WI38 (cell line): ENCODE measurements around the gene VMA21.

ENCODE experiments used
- H3K4me3 ChIP-seq: 2 replicates; pipeline ENCODE4 v1.5.1; 2011; ENCODE audit warnings: low read depth, mild to moderate bottlenecking, control low read depth, low read length
- TF ChIP-seq, protein P1 (sequence below): IDR thresholded peaks from 2 replicates; pipeline ENCODE4 v1.5.1; 2012; ENCODE audit warnings: low read depth, mild to moderate bottlenecking, control low read depth, low read length

Gene VMA21

GRCh38 chrX:151384807-151385206 is 12.2 kb upstream of the VMA21 start:
- no peak overlapping the region for H3K4me3 ChIP-seq
- TF ChIP-seq, protein P1, sequence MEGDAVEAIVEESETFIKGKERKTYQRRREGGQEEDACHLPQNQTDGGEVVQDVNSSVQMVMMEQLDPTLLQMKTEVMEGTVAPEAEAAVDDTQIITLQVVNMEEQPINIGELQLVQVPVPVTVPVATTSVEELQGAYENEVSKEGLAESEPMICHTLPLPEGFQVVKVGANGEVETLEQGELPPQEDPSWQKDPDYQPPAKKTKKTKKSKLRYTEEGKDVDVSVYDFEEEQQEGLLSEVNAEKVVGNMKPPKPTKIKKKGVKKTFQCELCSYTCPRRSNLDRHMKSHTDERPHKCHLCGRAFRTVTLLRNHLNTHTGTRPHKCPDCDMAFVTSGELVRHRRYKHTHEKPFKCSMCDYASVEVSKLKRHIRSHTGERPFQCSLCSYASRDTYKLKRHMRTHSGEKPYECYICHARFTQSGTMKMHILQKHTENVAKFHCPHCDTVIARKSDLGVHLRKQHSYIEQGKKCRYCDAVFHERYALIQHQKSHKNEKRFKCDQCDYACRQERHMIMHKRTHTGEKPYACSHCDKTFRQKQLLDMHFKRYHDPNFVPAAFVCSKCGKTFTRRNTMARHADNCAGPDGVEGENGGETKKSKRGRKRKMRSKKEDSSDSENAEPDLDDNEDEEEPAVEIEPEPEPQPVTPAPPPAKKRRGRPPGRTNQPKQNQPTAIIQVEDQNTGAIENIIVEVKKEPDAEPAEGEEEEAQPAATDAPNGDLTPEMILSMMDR = no peak

DNA sequence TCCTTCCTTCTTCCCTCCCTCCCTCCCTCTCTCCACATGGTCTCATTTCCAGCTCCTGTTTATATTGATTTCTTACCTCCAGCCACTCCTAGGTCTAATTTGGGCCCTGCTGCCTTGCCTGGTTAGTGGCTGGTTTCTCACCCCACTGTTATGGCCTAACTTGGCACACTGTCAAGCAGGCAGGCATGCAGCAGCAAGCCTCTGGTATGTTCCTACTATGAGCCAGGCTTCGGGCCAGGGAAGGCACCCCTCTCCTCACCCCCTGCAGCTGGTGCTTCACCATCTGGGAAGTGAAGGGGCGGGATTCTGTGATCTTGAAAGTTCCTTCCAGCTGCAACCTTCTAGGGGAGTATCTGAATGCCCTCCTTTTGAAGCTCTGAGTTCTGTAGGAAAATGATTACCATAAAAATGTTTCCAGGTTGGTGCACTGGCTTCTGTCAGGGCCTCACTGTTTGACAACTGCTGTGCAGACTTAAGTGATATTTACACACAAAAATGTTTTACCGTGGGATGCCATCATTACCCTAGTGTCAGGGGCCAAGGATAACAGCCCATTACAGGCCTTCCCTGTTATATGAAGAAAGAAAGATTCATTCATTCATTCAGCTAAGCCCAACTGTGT is 10.1 kb upstream of the VMA21 start:
- H3K4me3 ChIP-seq = no peak overlapping the region
- TF ChIP-seq, protein P1 = no peak

DNA sequence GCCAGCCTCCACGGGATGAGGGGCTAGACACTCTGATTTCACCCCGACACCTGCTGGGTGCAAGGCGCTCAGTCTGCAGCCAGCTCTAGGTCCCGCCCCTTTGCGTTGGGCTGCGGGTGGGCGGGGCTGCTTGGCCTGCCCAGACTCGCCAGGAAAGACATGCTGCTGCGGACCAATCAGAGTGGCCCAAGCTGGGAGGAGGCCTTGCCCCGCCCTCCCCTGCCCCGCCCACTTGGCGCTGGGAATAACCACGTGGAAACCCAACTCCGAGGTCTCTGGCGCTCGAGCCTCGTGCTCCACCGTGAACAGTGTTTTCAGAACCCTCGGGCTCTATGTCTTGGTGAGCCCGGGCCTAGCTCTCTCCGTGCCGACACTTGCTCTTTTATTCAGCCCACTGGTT is 5.3 kb upstream of the VMA21 start:
- no peak overlapping the region for H3K4me3 ChIP-seq
- TF ChIP-seq, protein P1 = no peak

DNA sequence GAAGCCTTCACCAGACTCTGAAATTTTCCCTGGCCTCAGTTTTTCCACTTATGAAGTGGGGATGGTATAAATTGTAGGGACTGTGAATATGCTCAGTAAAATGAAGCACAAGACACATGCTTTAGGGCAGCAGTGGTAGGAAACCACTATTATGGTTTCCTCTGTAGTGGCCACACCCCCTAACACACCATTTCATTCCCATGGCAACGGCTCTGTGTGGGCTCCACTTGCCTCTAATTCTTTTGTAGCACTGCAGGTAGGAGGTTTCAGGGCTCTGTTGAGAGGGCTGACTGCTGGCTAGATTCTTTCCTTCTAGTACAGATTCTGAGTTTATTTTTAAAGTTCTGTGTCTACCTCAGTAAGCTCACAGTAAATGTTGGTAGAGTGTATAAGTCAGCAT is 3.5 kb upstream of the VMA21 start:
- H3K4me3 ChIP-seq = no peak overlapping the region
- TF ChIP-seq, protein P1 = no peak

- peak overlapping the region; percentile 56 for H3K4me3 ChIP-seq
- TF ChIP-seq, protein P1 = no peak
Observed at GRCh38 chrX:151396042-151396824, 773 bp upstream of the VMA21 start.

DNA sequence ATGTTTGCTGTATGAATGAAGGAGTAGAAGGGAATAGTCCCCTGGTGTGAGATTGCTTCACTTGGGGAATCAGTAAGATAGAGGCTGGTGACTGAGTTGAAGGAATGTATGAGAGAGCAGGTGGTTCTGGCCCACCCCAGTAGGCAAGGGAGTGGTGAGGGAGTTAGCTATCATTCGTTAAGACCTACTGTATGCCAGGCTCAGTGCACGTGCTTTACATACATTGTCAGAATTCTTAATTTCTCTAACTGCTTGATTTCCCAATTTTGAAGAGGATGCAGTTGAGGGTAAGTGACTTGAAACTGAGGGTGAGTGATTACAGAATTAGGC is 700 bp downstream of the VMA21 start:
- TF ChIP-seq, protein P1 = no peak
- peak overlapping the region; percentile 63 for H3K4me3 ChIP-seq

DNA sequence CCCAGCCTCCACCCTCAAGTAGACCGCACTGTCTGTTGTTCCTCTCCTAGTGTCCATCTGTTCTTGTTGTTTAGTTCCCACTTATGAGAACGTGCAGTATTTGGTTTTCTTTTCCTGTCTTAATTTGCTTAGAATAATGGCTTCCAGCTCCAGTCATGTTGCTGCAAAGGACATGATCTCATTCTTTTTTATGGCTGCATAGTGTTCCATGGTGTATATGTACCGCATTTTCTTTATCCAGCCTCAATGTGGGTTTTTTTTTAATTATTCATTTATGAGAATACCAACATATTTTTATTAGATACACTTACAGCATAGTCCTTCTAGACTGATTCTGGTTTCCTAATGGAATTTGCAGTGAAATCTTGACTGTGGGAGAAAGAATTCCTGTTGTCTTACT is 1.3 kb downstream of the VMA21 start:
- H3K4me3 ChIP-seq = no peak overlapping the region

More for the DNA sequence above, 1.3 kb downstream of the VMA21 start:
- TF ChIP-seq, protein P1 = no peak
